AG04449 (cell line): ENCODE measurements around the gene SRPK2.

Experiments used
- CTCF ChIA-PET: fragments of 350-600 bp; formaldehyde crosslinking; extraction: SDS; loops from one replicate; lab custom pipeline; 2021; ENCODE audit warnings: antibody characterized with exemption; lab: Yijun Ruan, JAX
- POLR2A ChIA-PET: fragments of 400-600, 350-600 bp; formaldehyde crosslinking; extraction: SDS; loops from one replicate; lab custom pipeline; 2020; ENCODE audit warnings: antibody characterized with exemption, inconsistent platforms; lab: Yijun Ruan, JAX
- DNase-seq: peaks from one replicate; pipeline ENCODE4 v3.0.0-alpha.2; 2010; ENCODE audit warnings: low read depth, low spot score
- H3K4me3 ChIP-seq: 2 replicates; pipeline ENCODE4 v1.5.1; 2011; ENCODE audit warnings: low read depth, mild to moderate bottlenecking, control low read depth, low read length
- CTCF ChIP-seq: IDR thresholded peaks from one replicate; pipeline ENCODE4 v1.5.1; 2011; ENCODE audit warnings: mild to moderate bottlenecking, moderate library complexity, low read length, control low read depth, inconsistent platforms; ENCODE audit not compliant: insufficient read depth; ENCODE audit errors: missing control alignments

Gene SRPK2

GRCh38 chr7:105163718-105164117 is 225.0 kb downstream of the SRPK2 start:
- no peak overlapping the region for H3K4me3 ChIP-seq
- ChIA-PET POLR2A (no interaction called here), CTCF (no interaction called here)
- TF ChIP-seq CTCF = no peak
- DNase-seq = no peak

- H3K4me3 ChIP-seq = no peak overlapping the region
- DNase-seq = no peak
- CTCF ChIA-PET = no interaction called here
- POLR2A ChIA-PET = no interaction called here
- no peak for TF ChIP-seq CTCF
Measured at GRCh38 chr7:105161366-105161765, 227.4 kb downstream of the SRPK2 start.

- no peak for DNase-seq
- no peak overlapping the region for H3K4me3 ChIP-seq
- no peak for TF ChIP-seq CTCF
- ChIA-PET POLR2A (no interaction called here), CTCF (interaction anchor here (1.7 kb wide), 1 partner anchor 16 kb away, joined by 4 read pairs; no protein-coding TSS in a partner anchor)
Measured at GRCh38 chr7:105157278-105157677, 231.4 kb downstream of the SRPK2 start.

GRCh38 chr7:105156731-105157130 is 232.0 kb downstream of the SRPK2 start:
- TF ChIP-seq CTCF = no peak
- POLR2A ChIA-PET = no interaction called here
- DNase-seq = no peak
- CTCF ChIA-PET = no interaction called here
- H3K4me3 ChIP-seq = no peak overlapping the region

GRCh38 chr7:105154084-105154483 is 234.6 kb downstream of the SRPK2 start:
- H3K4me3 ChIP-seq = no peak overlapping the region
- POLR2A ChIA-PET = no interaction called here
- DNase-seq = no peak
- TF ChIP-seq CTCF = no peak
- CTCF ChIA-PET = interaction anchor here (3.3 kb wide), 1 partner anchor 12 kb away, joined by 26 read pairs; no protein-coding TSS in a partner anchor

GRCh38 chr7:105153531-105153930 is 235.2 kb downstream of the SRPK2 start:
- no peak for TF ChIP-seq CTCF
- ChIA-PET CTCF (interaction anchor here (1.1 to 3.3 kb wide), 2 partner anchors 12 to 436 kb away, joined by 3 to 26 read pairs; no protein-coding TSS in a partner anchor), POLR2A (no interaction called here)
- H3K4me3 ChIP-seq = no peak overlapping the region
- DNase-seq = no peak
